ENCODE measurements around the gene ZNF358. TPM values are rescaled to one million over a fixed set of nuclear protein-coding genes. Genes with fewer than 3 reads are reported as not detected.

Gene ZNF358
- total and polyA plus RNA-seq, 10 of the 15 experiments (the other 5 are each of a cell fraction or from before 2014, with no cell fraction given), result 0.09 to 6.3 (median 1.9) TPM; not detected in 1

- intact Hi-C loops (cut with micrococcal nuclease; ENCODE audit: unreplicated experiment), result no loop called here
- ChIA-PET RAD21 (ENCODE audit: unreplicated experiment) (no interaction called here), POLR2A (no interaction called here)
- TF ChIP-seq E2F8 (IDR thresholded peaks at IDR 0.05; ENCODE audit: low read depth, partially characterized antibody), result no peak
- TF ChIP-seq EED (IDR thresholded peaks at IDR 0.05; ENCODE audit: low read depth), result no peak
- no peak for TF ChIP-seq NBN (IDR thresholded peaks at IDR 0.05)
- no peak for TF ChIP-seq PBX3 (IDR thresholded peaks at IDR 0.05; ENCODE audit: insufficient replicate concordance, low read depth, low read length)
- no peak for TF ChIP-seq STAT1 (conservative IDR thresholded peaks at IDR 0.05)
- no peak for TF ChIP-seq CUX1 (IDR thresholded peaks at IDR 0.05; ENCODE audit: insufficient replicate concordance, low read depth, low read length)
- no peak for TF ChIP-seq ZBTB4 (CRISPR knock-in tag; IDR thresholded peaks at IDR 0.05)
- no peak for TF ChIP-seq MAX (IDR thresholded peaks at IDR 0.05; ENCODE audit: low read depth, low read length)
- no peak for TF ChIP-seq POLR2AphosphoS2 (IDR thresholded peaks at IDR 0.05; ENCODE audit: low read depth, low read length)
- no peak for TF ChIP-seq FOXK2 (IDR thresholded peaks at IDR 0.05)
Observed at GRCh38 chr19:7524992-7525739, 9.3 kb downstream of the ZNF358 start.

More at GRCh38 chr19:7524992-7525739, 9.3 kb downstream of the ZNF358 start:
- DNase-seq (ENCODE audit: low read depth, low spot score), result no peak
- no peaks in the 10 kb centered on the region for H3K79me2 ChIP-seq (ENCODE audit: control insufficient read depth, insufficient read depth, low read length)
- H4K20me1 ChIP-seq (ENCODE audit: control insufficient read depth, insufficient read depth), result no peaks in the 10 kb centered on the region
- no peak overlapping the region for H3K9ac ChIP-seq (ENCODE audit: control insufficient read depth, insufficient read depth, low read length)
- 93% methylated on average over 20 of the region's 20 CpGs for WGBS (ENCODE audit: insufficient coverage, insufficient replicate concordance, low lambda C conversion rate, missing lambda C conversion rate)
- ChIA-PET CTCF (no interaction called here), SMC1A (ENCODE audit: uncharacterized antibody, unreplicated experiment) (no interaction called here)
- FAIRE-seq, result no peak
- H2AFZ ChIP-seq (ENCODE audit: control insufficient read depth, low read depth, low read length), result no peak overlapping the region
- H3K4me2 ChIP-seq (ENCODE audit: control insufficient read depth, insufficient read depth), result no peak overlapping the region
- H3K9me3 ChIP-seq (replicated peaks; ENCODE audit: control insufficient read depth, insufficient read depth, low read length), result no peaks in the 10 kb centered on the region
- H3K27me3 ChIP-seq (replicated peaks in 1 of 2; ENCODE audit: control insufficient read depth in 2 of 2, insufficient read depth in 2 of 2, low read length in 1 of 2), result no peaks in the 10 kb centered on the region
- in situ Hi-C loops (cut with MboI), result no loop called here
- H3K4me3 ChIP-seq, result no peak overlapping the region
- H3K27ac ChIP-seq (ENCODE audit: control insufficient read depth, insufficient read depth), result no peak overlapping the region
- peaks cover 4% of the 10 kb centered on the region; the same call in 1 of the 2 replicates for H3K4me1 ChIP-seq (ENCODE audit: control insufficient read depth, insufficient read depth, low read length)
- BruUV-seq (replicated peaks), result no TSS peak
- ATAC-seq, result no peak
- no peaks in the 10 kb centered on the region; a peak in 1 of 4 replicates for H3K36me3 ChIP-seq (ENCODE audit: control insufficient read depth in 2 of 2, insufficient read depth in 2 of 2, low read length in 1 of 2)

Measured in GM12878 (cell line).